SKM-1 (cell line): Measurements from ENCODE around the gene GNG13.
"Not testable (repeated sequence)": the region's sequence is repeated elsewhere in the genome, so short reads cannot be mapped to it uniquely, and the experiment has no call there.

Experiments used
- DNase-seq: peaks from one replicate; lab custom pipeline; 2025; ENCODE audit not compliant: unreplicated experiment; lab: John Stamatoyannopoulos, UW

Gene GNG13

DNA sequence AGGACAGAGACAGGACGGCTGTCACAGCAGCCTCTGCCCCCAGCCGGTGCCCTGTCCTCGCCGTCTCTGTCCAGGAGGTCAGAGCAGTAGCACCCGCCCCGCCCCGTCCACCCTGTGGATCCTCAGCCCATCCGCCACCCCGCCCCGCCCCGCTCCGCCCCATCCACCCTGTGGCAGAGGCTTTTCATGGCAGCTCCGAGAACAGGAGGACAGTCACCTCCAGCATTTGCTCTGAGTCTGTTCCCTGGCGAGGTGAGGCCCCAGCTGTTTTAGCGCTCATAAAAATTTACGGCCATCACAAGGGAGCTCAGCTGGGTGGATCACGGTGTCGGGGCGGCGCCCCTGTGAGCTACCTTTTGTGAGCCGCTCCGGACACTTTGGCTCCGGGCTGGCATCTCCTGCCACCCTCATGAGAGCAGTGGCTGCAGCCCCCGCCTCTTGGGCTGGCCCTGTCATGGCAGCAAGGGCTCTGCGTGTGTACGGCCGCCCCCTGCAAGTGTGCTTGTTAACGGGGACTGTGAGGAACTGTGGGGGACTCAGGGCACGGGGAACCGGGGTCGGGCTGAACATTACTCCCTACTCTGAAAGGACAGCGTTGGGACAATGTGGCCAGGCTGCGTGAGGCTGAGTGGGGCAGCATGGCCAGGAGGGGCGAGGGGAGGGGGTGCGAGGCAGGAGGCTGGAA is 32.3 kb upstream of the GNG13 start:
- no peak for DNase-seq

- no peak for DNase-seq
Measured at GRCh38 chr16:831571-832413, 31.3 kb upstream of the GNG13 start.

DNA sequence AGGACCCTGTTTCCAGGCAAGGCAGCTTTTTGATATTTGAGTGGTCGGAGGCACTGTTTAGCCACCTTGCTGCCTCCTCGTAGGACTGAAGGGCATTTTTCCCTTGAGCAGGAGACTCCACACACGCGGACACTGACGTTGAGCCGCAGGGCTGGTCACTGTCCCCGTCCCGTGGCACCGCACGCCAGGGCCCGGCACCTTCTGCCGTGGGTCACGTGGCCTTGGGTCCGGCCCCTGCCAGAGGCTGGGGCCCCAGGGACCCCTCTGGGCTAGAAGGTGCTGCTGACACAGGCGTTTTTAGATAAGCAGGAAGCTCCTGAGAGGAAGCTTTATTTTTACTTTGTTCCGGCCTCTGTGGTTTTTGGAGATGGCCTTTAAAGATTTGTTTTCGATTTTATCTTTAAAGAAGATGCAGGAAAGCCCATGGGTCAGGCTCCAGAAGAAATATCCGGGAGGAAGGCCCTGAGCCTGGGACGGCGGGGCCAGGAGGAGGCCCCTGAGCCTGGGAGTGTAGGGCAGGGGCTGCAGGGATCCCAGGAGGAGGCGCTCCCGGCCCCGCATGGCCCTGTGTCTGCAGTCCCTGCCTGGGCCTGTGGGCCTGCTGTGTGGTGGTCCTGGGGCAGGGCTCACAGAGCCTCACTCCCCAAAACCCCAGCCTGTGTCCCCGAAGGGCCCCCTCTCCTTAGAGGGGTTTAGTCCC is 30.5 kb upstream of the GNG13 start:
- no peak for DNase-seq

- DNase-seq: no peak
Measured at GRCh38 chr16:830107-830870, 29.8 kb upstream of the GNG13 start.

GRCh38 chr16:828891-829290 is 28.4 kb upstream of the GNG13 start:
- DNase-seq: no peak

- DNase-seq: no peak
Measured at GRCh38 chr16:827513-827912, 27.0 kb upstream of the GNG13 start.

- DNase-seq: no peak
Measured at GRCh38 chr16:825341-826061, 25.0 kb upstream of the GNG13 start.

- DNase-seq: no peak
Measured at GRCh38 chr16:824601-825000, 24.1 kb upstream of the GNG13 start.

GRCh38 chr16:824194-824593 is 23.7 kb upstream of the GNG13 start:
- no peak for DNase-seq

DNA sequence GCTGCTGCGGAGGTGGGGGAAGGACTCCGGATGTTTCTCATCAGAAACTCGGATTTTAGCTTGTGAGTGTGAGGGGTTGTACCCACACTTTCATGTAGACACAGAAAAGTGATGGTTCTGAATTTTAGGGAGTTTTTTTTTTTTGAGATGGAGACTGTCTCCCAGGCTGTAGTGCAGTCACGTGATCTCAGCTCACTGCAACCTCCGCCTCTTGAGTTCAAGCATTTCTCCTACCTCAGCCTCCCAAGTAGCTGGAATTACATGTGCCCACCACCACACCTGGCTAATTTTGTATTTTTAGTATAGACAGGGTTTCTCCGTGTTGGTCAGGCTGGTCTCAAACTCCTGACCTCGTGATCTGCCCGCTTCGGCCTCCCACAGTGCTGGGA is 22.4 kb upstream of the GNG13 start:
- no peak for DNase-seq

- DNase-seq: no peak
Measured at GRCh38 chr16:822174-822908, 21.8 kb upstream of the GNG13 start.

DNA sequence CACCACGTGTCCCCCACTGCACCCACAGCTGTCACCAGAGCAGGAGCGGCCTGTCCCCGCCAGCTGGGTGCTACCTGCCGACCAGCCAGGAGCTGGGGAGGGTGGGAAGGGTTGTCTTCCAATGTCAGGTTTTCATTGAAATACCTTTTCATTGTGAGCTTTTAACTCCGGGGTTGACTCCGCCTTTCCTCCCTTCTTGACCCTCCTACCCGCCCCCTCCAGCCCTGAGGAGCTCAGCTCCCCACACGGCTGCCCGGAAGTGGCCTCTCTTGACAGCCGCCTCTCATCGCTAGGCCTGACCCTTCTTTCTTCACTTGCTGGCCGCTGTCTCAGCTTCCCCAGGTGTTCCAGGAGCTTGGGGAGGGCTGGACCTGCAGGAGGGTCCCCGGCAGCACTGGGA is 21.2 kb upstream of the GNG13 start:
- DNase-seq: no peak

DNA sequence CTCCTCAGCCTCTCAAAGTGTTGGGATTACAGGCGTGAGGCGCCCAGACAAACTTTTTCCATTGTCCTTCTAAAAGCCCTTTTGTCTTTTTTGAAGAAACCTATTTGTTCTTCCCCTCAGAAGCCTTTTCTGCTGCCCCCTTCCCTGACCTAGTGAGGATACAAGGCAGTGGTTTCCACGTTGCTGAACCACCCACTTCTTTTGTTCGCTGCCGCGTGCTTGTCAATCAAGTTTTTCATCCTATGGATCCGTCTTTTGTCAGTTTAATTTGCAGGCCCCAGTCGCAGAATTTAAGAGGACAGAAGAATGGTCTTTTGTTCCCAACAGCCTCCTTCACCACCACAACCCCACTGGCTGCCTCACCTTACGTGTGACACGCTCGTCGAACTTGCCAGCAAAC is 20.2 kb upstream of the GNG13 start:
- DNase-seq: no peak

DNA sequence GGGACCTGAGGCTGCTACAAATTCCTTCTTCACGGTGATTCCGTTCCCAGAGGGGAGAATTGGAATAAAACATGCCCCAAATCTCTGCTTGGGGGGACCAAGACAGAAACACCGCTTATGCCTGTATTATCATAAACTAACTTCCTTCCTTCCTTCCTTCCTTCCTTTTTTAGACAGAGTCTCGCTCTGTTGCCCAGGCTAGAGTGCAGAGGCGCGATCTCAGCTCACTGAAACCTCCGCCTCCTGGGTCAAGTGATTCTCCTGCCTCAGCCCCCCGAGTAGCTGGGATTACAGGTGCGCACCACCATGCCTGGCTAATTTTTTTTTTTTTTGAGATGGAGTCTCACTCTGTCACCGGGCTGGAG is 19.5 kb upstream of the GNG13 start:
- not testable (repeated sequence) for DNase-seq

- DNase-seq: no peak
Measured at GRCh38 chr16:819336-820043, 19.0 kb upstream of the GNG13 start.

DNA sequence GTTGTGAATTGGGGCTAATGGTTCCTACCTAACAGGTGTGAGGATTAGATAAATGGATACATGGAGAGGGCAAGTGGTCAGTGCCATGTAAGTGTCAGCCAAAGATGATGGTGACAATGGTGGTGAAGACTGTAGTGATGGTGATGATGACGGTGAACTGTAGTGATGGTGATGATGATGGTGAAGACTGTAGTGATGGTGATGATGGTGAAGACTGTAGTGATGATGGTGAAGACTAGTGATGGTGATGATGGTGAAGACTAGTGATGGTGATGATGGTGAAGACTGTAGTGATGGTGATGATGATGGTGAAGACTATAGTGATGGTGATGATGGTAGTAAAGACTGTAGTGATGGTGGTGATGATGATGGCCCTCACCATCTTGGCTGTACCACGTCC is 18.1 kb upstream of the GNG13 start:
- DNase-seq: no peak

- DNase-seq: no peak
Measured at GRCh38 chr16:818132-818531, 17.6 kb upstream of the GNG13 start.

GRCh38 chr16:817001-817906 is 16.7 kb upstream of the GNG13 start:
- no peak for DNase-seq
